Hepatic stellate cell (primary cell): Measurements from ENCODE around the gene ASAP2.
"Not testable (repeated sequence)": the region's sequence is repeated elsewhere in the genome, so short reads cannot be mapped to it uniquely, and the experiment has no call there.

ENCODE experiments used
- DNase-seq: peaks from one replicate; pipeline ENCODE4 v3.0.0; 2011; ENCODE audit warnings: low spot score

The ASAP2 gene

DNA sequence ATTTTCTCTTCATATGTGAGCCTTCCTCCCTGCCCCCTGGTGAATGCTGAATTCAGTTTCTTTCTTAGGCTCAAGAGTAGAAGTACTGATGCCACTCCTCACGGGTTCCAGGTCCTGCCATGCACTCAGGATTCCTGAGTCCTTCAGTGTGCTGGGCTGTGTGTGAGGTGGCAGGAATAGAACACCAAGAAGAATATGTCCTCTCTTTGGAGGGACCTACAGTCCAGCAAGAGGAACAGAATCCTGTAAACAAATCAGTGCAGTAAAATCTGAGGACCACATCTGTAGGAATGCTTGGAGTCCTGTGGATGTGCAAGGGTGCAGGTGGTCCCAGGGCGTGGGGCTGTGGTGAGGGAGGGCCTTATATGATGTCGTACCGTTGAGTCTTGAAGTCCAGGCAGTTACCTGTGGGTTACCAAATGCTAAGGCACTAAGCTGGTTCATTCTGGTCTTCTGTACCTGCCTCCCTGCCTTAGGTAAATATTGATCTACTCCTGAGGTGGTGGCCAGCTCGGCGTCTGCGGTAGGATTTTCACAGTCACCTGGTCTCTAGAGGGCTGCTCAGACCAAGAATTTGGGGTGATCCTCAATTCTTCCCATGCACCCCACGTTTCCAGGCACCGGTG lies 5.5 kb downstream of the ASAP2 start:
- DNase-seq: no peak

GRCh38 chr2:9212661-9213411 lies 6.2 kb downstream of the ASAP2 start:
- no peak for DNase-seq

DNA sequence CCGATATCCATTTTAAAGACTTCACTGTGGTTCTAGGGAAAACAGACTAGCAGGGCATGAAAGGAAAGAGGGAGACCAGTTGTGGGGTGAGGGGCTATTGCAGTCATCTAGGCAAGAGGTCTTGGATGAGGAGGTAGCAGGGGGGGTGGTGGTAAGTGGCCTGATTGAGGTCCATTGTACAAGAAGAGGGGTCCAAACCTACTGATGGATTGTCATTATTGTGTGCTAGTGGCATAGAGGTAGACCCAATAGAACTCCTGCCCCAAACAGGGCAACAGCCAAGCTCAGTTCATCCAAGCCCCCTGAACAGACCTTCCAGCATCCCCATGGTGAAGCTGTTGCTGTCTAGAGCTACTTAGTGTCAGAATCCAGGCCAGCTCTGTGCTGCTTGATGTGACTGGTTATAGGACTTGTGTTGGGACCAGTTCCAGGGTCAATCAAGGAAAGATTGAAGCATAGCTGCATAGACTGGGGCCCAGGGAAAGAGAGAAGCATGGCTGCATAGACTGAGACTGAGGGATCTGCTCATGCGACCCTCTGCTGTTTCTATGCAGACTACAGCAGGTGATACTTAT lies 7.0 kb downstream of the ASAP2 start:
- DNase-seq: no peak

DNA sequence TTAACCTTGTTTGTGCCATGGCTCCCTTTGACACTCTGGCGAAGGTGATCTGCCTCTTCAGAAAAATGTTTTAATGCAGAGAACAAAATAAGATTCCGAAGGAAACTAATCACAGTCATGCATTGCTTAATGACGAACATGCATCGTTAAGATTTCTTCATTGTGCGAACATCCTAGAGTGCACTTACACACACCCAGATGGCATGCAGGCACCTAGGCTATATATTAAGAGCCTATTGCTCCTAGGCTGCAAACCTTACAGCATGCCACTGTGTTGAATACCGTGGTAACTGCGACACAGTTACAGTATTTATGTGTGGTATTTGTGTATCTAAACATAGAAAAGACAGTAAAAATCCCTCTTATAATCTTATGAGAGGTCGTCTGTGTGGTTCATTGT lies 8.3 kb downstream of the ASAP2 start:
- no peak for DNase-seq

- DNase-seq: no peak
Measured at GRCh38 chr2:9215680-9216079, 9.1 kb downstream of the ASAP2 start.

- not testable (repeated sequence) for DNase-seq
Measured at GRCh38 chr2:9216143-9216542, 9.5 kb downstream of the ASAP2 start.

GRCh38 chr2:9217838-9218770 lies 11.5 kb downstream of the ASAP2 start:
- DNase-seq: no peak

DNA sequence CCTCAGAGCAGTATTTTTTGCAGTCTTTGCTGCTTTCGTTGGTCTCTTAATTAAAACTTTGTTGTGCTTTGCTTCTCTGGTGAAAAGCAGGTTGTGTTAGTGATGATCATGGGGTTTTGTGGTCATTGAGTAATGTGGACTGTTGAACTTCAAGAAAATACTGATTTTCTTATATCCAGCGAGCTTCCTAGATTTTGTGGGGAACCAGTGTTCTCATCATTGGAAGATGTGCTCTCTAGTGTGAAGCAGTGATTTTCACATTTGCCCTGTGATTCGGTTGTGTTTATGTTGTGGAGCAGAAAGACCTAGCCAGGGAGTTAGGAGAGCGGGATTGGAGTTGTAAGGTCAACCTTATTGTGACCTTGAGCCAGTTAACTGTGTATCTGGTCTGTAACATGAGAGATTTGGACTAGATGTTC lies 12.4 kb downstream of the ASAP2 start:
- DNase-seq: no peak

DNA sequence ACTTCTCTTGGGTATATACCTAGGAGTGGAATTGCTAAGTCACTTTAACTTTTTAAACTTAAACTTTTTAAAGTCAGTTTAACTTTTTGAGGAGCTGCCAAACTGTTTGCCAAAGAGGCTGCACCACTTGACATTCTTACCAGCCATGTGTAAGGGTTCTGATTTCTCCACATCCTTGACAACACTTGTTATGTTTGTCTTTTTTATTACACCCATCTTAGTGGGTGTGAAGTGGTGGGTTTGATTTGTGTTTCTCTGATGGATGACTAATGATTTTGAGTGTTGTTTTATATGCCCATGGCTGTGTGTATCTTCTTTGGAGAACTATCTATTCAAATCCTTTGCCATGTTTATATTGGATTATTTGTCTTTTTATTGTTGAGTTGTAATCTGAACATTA lies 13.6 kb downstream of the ASAP2 start:
- DNase-seq: no peak

DNA sequence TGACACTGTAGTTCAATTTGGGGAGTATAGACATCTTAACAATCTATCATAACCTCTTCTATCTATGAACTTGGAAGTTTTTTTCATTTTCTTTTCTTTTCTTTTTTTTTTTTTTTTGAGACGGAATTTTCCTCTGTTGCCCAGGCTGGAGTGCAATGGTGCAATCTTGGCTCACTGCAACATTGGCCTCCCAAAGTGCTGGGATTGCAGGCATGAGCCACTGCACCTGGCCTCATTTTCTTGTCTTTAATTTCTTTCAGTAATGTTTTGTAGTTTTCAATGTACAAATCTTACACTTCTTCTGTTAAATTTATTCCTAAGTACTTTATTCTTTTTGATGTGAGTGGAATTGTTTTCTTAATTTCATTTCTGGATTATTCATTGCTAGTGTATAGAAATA lies 14.6 kb downstream of the ASAP2 start:
- DNase-seq: no peak

- DNase-seq: no peak
Measured at GRCh38 chr2:9222239-9222892, 15.8 kb downstream of the ASAP2 start.

- DNase-seq: no peak
Measured at GRCh38 chr2:9222893-9223287, 16.3 kb downstream of the ASAP2 start.

- no peak for DNase-seq
Measured at GRCh38 chr2:9225806-9226205, 19.2 kb downstream of the ASAP2 start.

- DNase-seq: no peak
Measured at GRCh38 chr2:9226458-9227380, 20.1 kb downstream of the ASAP2 start.

- DNase-seq: peak; percentile 84
Measured at GRCh38 chr2:9228088-9228751, 21.6 kb downstream of the ASAP2 start.

DNA sequence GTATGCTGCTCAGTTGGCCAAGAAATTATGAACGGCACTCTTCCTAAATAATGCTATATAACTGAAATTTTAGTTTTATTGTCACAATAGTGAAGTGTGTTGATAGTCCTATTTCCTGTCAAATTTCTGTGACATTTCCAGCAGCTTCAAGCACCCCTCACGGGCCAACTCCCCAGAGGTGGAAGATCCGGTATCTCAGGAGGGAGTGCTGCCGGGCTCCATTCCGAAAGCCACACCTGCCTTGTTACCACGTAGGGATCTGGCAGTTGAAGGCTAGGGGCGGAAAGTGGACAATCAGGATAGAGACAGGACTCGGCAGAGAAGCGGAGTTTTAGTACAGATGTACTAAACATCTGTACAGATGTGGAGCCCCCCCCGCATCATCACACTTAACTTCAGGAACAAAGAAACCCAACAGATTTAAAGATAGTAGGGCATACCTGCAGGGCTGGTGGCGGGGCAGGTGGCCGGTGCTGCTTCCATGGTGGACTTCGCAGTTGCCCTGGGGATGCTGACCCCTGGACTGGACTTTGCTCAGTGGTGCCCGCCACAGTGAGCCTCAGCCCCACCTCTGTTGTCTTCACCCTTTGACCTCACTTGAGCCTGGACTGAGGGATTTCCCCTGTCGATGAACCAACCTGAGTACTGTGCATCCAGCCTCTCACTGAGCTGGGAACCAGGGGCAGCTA lies 22.3 kb downstream of the ASAP2 start:
- DNase-seq: no peak

DNA sequence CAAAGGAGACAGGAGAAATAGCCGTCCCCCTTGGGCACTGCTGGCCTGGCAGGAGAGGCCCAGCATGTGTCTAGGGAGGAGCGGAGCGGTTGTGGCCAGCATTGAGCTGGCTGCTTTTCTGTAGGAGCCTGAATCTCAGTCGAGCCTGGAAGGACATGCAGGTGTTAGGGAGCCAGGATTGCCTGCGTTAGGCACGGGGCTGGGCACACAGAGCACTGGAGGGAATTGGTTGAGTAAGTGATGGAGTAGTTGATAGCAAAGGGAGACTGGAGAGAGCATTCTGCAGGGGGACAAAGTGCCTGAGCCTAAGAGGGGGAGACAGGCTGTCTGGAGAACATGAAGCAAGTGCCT lies 22.8 kb downstream of the ASAP2 start:
- no peak for DNase-seq

DNA sequence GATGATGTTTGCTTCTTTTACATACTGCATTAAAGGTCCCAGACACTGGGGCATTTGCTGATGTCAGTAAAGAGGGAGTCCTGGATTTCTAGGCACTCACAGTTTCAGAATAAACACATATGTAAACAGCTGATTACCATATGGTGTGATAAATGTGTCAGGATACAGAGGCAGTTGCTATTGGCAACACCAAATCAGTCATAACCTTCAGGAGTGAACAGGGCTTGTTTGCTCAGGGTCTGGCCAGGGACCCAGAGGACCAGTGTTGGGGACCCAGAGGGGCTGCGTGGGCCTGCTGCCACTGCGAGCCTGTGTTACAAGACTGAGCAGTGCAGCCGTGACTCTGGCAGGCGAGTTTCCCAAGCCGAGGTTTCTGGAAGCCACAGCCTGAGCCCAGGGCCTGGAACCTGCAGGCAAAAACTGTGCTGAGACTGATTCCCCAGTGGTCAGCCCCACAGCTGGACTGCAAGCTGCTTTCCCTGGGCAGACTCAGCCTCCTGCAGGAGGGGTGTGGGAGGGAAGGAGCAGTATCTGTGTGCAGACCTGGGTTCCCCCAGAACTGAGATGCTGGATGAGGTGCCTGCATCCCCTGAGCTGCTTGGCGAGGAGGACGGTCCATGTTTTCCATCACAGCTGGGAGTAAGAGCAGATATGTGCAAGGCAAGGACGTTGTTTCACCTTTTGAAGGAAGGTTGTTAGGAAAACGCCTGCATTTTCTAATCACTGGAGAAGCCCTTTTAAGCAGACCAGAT lies 23.6 kb downstream of the ASAP2 start:
- DNase-seq: no peak

DNA sequence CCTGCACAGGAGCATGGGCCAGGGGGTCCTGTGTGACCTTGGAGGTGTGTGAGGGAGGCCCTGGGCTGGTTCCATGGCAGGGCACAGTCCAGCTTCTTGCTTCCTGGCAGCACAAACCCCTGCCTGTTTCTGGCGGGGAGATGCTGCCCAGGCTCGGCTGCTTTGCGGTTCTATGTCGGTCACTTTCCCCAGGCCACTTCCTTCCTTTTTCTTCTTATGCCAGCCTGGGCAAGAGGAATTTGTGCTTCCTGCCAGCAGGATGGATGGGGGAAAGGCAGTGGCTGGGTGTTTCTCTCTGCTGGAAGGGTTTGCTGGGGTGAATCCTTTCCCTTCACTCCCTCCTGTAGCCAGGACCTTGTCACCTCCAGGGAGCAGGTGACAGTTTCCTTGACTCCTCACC lies 24.3 kb downstream of the ASAP2 start:
- no peak for DNase-seq
